ENCODE measurements around the gene MAP4K3.

The MAP4K3 gene

DNA sequence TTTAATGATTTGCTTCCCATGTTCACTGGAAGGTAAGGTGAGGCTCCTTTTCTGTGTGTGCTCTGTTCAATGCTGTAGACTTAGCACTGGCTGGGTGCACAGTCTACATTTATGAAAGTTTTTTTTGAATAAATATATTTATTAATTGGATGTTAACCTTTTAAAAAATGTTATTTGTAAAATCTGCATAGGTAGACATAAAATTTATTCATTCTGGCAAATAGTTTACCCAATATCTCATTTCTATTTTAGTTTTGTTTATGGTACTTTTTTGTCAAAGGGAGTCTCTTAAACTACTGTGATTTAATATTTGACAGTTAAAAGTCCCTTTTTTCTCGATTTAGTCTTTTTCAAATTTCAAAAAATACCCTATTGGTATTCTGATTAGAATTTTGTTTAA, 213.2 kb downstream of the MAP4K3 start:
- Histone ChIP-seq H3K4me1 (ENCODE audit: control insufficient read depth, insufficient read depth, low read length) (no peaks in the 10 kb centered on the region), H3K27ac (ENCODE audit: low read length) (no peak overlapping the region), H3K4me3 (ENCODE audit: low read length) (no peak overlapping the region), H3K27me3 (ENCODE audit: control insufficient read depth, insufficient read depth, low read length) (no peaks in the 10 kb centered on the region), H3K36me3 (ENCODE audit: control insufficient read depth, insufficient read depth, low read length) (no peaks in the 10 kb centered on the region), H3K9me3 (ENCODE audit: control insufficient read depth, insufficient read depth, low read length) (no peaks in the 10 kb centered on the region)
- DNase-seq (ENCODE audit: low read depth, low spot score): no peak
- no CpG with 5 or more reads among the region's 1 CpG for WGBS (ENCODE audit: insufficient coverage, insufficient read length)

GRCh38 chr2:39221459-39221858, 215.6 kb downstream of the MAP4K3 start:
- no peaks in the 10 kb centered on the region for H3K9me3 ChIP-seq (ENCODE audit: control insufficient read depth, insufficient read depth, low read length)
- H3K4me1 ChIP-seq (ENCODE audit: control insufficient read depth, insufficient read depth, low read length): no peaks in the 10 kb centered on the region
- no peaks in the 10 kb centered on the region for H3K36me3 ChIP-seq (ENCODE audit: control insufficient read depth, insufficient read depth, low read length)
- no peak for DNase-seq (ENCODE audit: low read depth, low spot score)
- WGBS (ENCODE audit: insufficient coverage, insufficient read length): no CpG with 5 or more reads among the region's 3 CpGs
- H3K27ac ChIP-seq (ENCODE audit: low read length): no peak overlapping the region
- H3K27me3 ChIP-seq (ENCODE audit: control insufficient read depth, insufficient read depth, low read length): no peaks in the 10 kb centered on the region
- no peak overlapping the region for H3K4me3 ChIP-seq (ENCODE audit: low read length)

DNA sequence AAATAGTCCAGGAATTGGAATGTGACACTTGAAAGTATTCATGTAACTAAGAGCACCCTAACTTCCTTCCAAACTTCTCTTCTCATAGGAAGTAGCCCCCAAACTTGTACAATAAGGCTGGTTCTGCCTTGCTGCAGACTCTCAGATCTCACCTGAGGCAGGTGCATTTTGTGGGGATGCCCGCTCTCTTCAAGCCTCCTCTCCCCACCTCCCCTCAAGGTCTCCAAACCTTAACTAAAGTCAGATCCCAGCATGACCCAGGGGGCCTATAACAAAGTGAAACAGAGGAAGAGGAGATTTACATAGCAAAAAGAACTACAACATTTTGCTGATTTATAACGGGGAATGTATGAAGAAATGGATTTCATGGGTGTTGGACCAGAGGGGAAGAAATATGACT, 216.9 kb downstream of the MAP4K3 start:
- H3K4me1 ChIP-seq (ENCODE audit: control insufficient read depth, insufficient read depth, low read length): no peaks in the 10 kb centered on the region
- no peaks in the 10 kb centered on the region for H3K27me3 ChIP-seq (ENCODE audit: control insufficient read depth, insufficient read depth, low read length)
- no peak for DNase-seq (ENCODE audit: low read depth, low spot score)
- no peaks in the 10 kb centered on the region for H3K9me3 ChIP-seq (ENCODE audit: control insufficient read depth, insufficient read depth, low read length)
- 100% methylated on average over 1 of the region's 2 CpGs for WGBS (ENCODE audit: insufficient coverage, insufficient read length)
- H3K27ac ChIP-seq (ENCODE audit: low read length): no peak overlapping the region
- H3K4me3 ChIP-seq (ENCODE audit: low read length): no peak overlapping the region
- H3K36me3 ChIP-seq (ENCODE audit: control insufficient read depth, insufficient read depth, low read length): no peaks in the 10 kb centered on the region

- H3K27ac ChIP-seq (ENCODE audit: low read length): no peak overlapping the region
- DNase-seq (ENCODE audit: low read depth, low spot score): no peak
- no peaks in the 10 kb centered on the region for H3K9me3 ChIP-seq (ENCODE audit: control insufficient read depth, insufficient read depth, low read length)
- H3K4me1 ChIP-seq (ENCODE audit: control insufficient read depth, insufficient read depth, low read length): no peaks in the 10 kb centered on the region
- no peak overlapping the region for H3K4me3 ChIP-seq (ENCODE audit: low read length)
- no CpG with 5 or more reads among the region's 5 CpGs for WGBS (ENCODE audit: insufficient coverage, insufficient read length)
- no peaks in the 10 kb centered on the region for H3K27me3 ChIP-seq (ENCODE audit: control insufficient read depth, insufficient read depth, low read length)
- H3K36me3 ChIP-seq (ENCODE audit: control insufficient read depth, insufficient read depth, low read length): no peaks in the 10 kb centered on the region
Observed at GRCh38 chr2:39218391-39218790, 218.7 kb downstream of the MAP4K3 start.

DNA sequence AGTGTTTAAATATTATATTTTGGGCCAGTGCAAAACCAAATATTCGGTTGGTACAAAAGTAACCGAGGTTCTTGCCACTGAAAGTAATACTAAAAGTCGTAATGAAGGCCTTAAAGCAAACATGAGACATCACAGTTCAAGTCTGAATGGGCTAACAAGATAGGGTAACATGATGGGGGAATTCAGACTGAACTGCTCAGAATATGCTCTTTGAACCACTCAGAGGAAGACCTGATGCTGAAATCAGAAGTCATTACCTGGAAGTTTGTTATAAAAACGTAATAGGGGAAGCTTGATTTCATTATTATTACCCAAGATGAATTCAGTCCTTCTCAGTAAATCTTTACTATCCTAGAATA, 219.9 kb downstream of the MAP4K3 start:
- Histone ChIP-seq H3K27me3 (ENCODE audit: control insufficient read depth, insufficient read depth, low read length) (no peaks in the 10 kb centered on the region), H3K9me3 (ENCODE audit: control insufficient read depth, insufficient read depth, low read length) (no peaks in the 10 kb centered on the region), H3K36me3 (ENCODE audit: control insufficient read depth, insufficient read depth, low read length) (no peaks in the 10 kb centered on the region), H3K4me3 (ENCODE audit: low read length) (no peak overlapping the region), H3K27ac (ENCODE audit: low read length) (no peak overlapping the region), H3K4me1 (ENCODE audit: control insufficient read depth, insufficient read depth, low read length) (no peaks in the 10 kb centered on the region)
- no peak for DNase-seq (ENCODE audit: low read depth, low spot score)
- no CpG with 5 or more reads among the region's 4 CpGs for WGBS (ENCODE audit: insufficient coverage, insufficient read length)

- no peaks in the 10 kb centered on the region for H3K36me3 ChIP-seq (ENCODE audit: control insufficient read depth, insufficient read depth, low read length)
- H3K27ac ChIP-seq (ENCODE audit: low read length): no peak overlapping the region
- H3K27me3 ChIP-seq (ENCODE audit: control insufficient read depth, insufficient read depth, low read length): no peaks in the 10 kb centered on the region
- DNase-seq (ENCODE audit: low read depth, low spot score): no peak
- WGBS (ENCODE audit: insufficient coverage, insufficient read length): no CpG with 5 or more reads among the region's 12 CpGs
- no peak overlapping the region for H3K4me3 ChIP-seq (ENCODE audit: low read length)
- H3K9me3 ChIP-seq (ENCODE audit: control insufficient read depth, insufficient read depth, low read length): no peaks in the 10 kb centered on the region
- no peaks in the 10 kb centered on the region for H3K4me1 ChIP-seq (ENCODE audit: control insufficient read depth, insufficient read depth, low read length)
Observed at GRCh38 chr2:39216346-39217191, 220.5 kb downstream of the MAP4K3 start.

GRCh38 chr2:39215545-39215944, 221.5 kb downstream of the MAP4K3 start:
- no peaks in the 10 kb centered on the region for H3K27me3 ChIP-seq (ENCODE audit: control insufficient read depth, insufficient read depth, low read length)
- DNase-seq (ENCODE audit: low read depth, low spot score): no peak
- no peaks in the 10 kb centered on the region for H3K9me3 ChIP-seq (ENCODE audit: control insufficient read depth, insufficient read depth, low read length)
- H3K36me3 ChIP-seq (ENCODE audit: control insufficient read depth, insufficient read depth, low read length): no peaks in the 10 kb centered on the region
- no peaks in the 10 kb centered on the region for H3K4me1 ChIP-seq (ENCODE audit: control insufficient read depth, insufficient read depth, low read length)
- no peak overlapping the region for H3K4me3 ChIP-seq (ENCODE audit: low read length)
- no peak overlapping the region for H3K27ac ChIP-seq (ENCODE audit: low read length)
- WGBS (ENCODE audit: insufficient coverage, insufficient read length): no CpG with 5 or more reads among the region's 2 CpGs

- H3K36me3 ChIP-seq (ENCODE audit: control insufficient read depth, insufficient read depth, low read length): no peaks in the 10 kb centered on the region
- no CpG with 5 or more reads among the region's 1 CpG for WGBS (ENCODE audit: insufficient coverage, insufficient read length)
- no peak overlapping the region for H3K4me3 ChIP-seq (ENCODE audit: low read length)
- no peak for DNase-seq (ENCODE audit: low read depth, low spot score)
- H3K4me1 ChIP-seq (ENCODE audit: control insufficient read depth, insufficient read depth, low read length): no peaks in the 10 kb centered on the region
- H3K9me3 ChIP-seq (ENCODE audit: control insufficient read depth, insufficient read depth, low read length): no peaks in the 10 kb centered on the region
- H3K27me3 ChIP-seq (ENCODE audit: control insufficient read depth, insufficient read depth, low read length): no peaks in the 10 kb centered on the region
- H3K27ac ChIP-seq (ENCODE audit: low read length): no peak overlapping the region
Observed at GRCh38 chr2:39213015-39213414, 224.1 kb downstream of the MAP4K3 start.

- Histone ChIP-seq H3K27ac (ENCODE audit: low read length) (no peak overlapping the region), H3K36me3 (ENCODE audit: control insufficient read depth, insufficient read depth, low read length) (no peaks in the 10 kb centered on the region), H3K27me3 (ENCODE audit: control insufficient read depth, insufficient read depth, low read length) (no peaks in the 10 kb centered on the region), H3K9me3 (ENCODE audit: control insufficient read depth, insufficient read depth, low read length) (no peaks in the 10 kb centered on the region), H3K4me1 (ENCODE audit: control insufficient read depth, insufficient read depth, low read length) (no peaks in the 10 kb centered on the region), H3K4me3 (ENCODE audit: low read length) (no peak overlapping the region)
- WGBS (ENCODE audit: insufficient coverage, insufficient read length): no CpG with 5 or more reads among the region's 1 CpG
- DNase-seq (ENCODE audit: low read depth, low spot score): no peak
Observed at GRCh38 chr2:39210846-39211245, 226.2 kb downstream of the MAP4K3 start.

DNA sequence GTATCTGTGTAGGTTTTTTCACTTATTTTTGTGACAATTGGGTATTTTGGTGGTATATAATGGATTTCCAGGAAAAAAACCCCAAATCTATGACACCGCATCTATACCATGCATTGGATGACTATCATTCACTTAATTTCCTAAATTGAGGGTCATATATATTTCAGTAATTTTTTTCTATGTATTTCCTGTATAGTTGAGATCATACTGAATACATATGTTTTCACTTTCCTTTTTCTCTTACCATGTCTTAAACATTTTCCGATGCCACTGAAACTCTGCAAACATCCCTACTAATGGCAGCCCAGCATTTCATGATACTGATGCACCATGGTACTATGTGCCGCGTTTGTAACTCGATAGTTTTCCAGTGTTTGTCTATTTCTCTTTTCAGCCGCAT, 233.7 kb downstream of the MAP4K3 start:
- Histone ChIP-seq H3K9me3 (ENCODE audit: control insufficient read depth, insufficient read depth, low read length) (no peaks in the 10 kb centered on the region), H3K36me3 (ENCODE audit: control insufficient read depth, insufficient read depth, low read length) (no peaks in the 10 kb centered on the region), H3K27ac (ENCODE audit: low read length) (no peak overlapping the region), H3K27me3 (ENCODE audit: control insufficient read depth, insufficient read depth, low read length) (no peaks in the 10 kb centered on the region), H3K4me1 (ENCODE audit: control insufficient read depth, insufficient read depth, low read length) (peaks cover 6% of the 10 kb centered on the region; the same call in 1 of the 2 replicates), H3K4me3 (ENCODE audit: low read length) (no peak overlapping the region)
- WGBS (ENCODE audit: insufficient coverage, insufficient read length): no CpG with 5 or more reads among the region's 6 CpGs
- DNase-seq (ENCODE audit: low read depth, low spot score): no peak
